GM10248 (cell line): ENCODE measurements around the gene LENG8.

ENCODE experiments used
- CTCF ChIA-PET: fragments of 300-600 bp; sonication (Branson Sonifier 250); formaldehyde crosslinking; extraction: SDS; loops from one replicate; lab custom pipeline; 2021; ENCODE audit warnings: antibody characterized with exemption; lab: Yijun Ruan, JAX
- POLR2A ChIA-PET: fragments of 350-650 bp; sonication (Branson Sonifier 250); formaldehyde crosslinking; extraction: SDS; loops from one replicate; lab custom pipeline; 2020; ENCODE audit warnings: antibody characterized with exemption; lab: Yijun Ruan, JAX
- DNase-seq: peaks from one replicate; pipeline ENCODE4 v3.0.0; 2012; ENCODE audit errors: extremely low spot score
- CTCF ChIP-seq: IDR thresholded peaks from 2 replicates; pipeline ENCODE4 v1.5.1; 2012; ENCODE audit warnings: mild to moderate bottlenecking, low read depth; ENCODE audit errors: extremely low read depth, missing control alignments, control extremely low read depth

LENG8 gene

GRCh38 chr19:54430306-54431254 is 18.4 kb upstream of the LENG8 start:
- DNase-seq = peak; percentile 77
- POLR2A ChIA-PET = interaction anchor here (0.6 to 0.7 kb wide), 3 partner anchors 33 to 1646 kb away, joined by 3 to 4 read pairs (median 3); partner anchors contain the start of gene LENG9
- TF ChIP-seq CTCF = no peak
- CTCF ChIA-PET = interaction anchor here (2.5 kb wide), 1 partner anchor 39 kb away, joined by 7 read pairs; no protein-coding TSS in a partner anchor

- DNase-seq = no peak
- ChIA-PET POLR2A (interaction anchor here (0.7 kb wide), 1 partner anchor 32 kb away, joined by 3 read pairs; the partner anchor contains the start of gene LENG9), CTCF (interaction anchor here (2.5 kb wide), 1 partner anchor 40 kb away, joined by 7 read pairs; no protein-coding TSS in a partner anchor)
- no peak for TF ChIP-seq CTCF
These were observed 17.7 kb upstream of the LENG8 start for GRCh38 chr19:54431255-54431838.

DNA sequence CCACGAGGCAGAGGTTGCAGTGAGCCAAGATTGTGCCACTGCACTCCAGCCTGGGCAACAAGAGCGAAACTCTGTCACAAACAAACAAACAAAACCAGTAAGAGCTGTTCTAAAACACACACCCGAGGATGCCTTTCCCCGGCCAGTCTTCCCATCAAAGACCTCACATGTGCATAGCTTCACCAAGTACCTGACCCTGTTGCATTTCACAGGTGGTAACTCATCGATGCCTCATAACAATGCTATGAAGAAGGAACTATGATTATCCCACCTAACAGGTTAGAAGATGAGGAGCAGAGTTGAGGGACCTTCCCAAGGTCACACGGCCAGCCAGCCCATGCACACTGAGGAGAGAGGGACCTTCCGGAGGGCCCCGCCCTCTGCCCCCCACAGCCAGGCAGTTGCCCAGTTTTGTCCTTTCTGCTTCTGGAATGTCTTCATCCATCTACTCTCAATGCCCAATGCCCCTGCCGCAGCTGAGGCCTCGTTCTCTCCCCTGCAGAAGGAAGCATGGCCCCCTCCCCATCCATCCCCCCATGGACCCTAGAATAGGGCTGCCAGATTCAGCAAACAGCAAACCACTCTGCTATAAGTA is 16.8 kb upstream of the LENG8 start:
- no peak for DNase-seq
- POLR2A ChIA-PET = no interaction called here

GRCh38 chr19:54433697-54434096 is 15.3 kb upstream of the LENG8 start:
- POLR2A ChIA-PET = interaction anchor here (1.0 kb wide), 1 partner anchor 15 kb away, joined by 3 read pairs; the partner anchor contains the start of gene LENG8
- TF ChIP-seq CTCF = no peak
- CTCF ChIA-PET = no interaction called here
- no peak for DNase-seq

More for the DNA sequence above, 16.8 kb upstream of the LENG8 start:
- CTCF ChIA-PET = no interaction called here
- no peak for TF ChIP-seq CTCF

DNA sequence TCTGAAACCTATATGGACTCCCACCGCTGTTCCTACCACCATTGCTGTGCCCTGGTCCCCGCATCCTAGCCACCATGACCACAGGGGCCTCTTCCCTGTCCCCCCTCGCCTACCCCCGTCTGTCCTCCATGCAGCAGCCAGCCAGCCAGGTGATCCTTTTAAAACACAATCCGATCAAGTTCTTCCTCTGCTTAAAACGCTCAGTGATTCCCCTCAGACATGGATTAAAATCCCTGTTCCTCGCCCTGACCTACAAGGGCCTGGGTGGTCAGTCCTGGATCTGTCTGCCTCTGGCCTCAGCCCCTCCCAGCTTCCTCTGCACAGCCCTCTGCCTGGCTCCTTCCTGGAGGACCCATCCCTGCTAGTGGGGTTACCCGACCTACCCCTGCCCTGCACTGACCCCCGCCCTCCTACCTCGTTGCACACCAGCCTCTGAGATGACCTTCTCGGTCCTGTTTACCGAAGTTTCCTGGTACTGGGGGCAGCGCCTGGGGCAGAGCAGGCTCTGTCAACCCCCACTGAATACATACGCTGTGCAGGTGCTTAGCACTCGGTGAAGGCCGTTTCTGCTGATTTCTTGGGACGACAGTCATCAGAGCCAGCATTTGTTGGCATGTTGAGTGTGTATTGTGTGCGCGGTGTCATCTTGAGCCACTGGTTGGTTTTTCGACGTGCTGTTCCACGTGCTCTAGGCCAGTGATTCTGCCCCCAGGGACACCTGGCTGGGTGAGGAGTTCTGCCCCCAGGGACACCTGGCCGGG is 14.7 kb upstream of the LENG8 start:
- no peak for DNase-seq
- CTCF ChIA-PET = no interaction called here
- no peak for TF ChIP-seq CTCF
- POLR2A ChIA-PET = interaction anchor here (1.0 kb wide), 1 partner anchor 14 kb away, joined by 3 read pairs; the partner anchor contains the start of gene LENG8
